ENCODE results near the gene RFNG. TPM values are rescaled to one million over a fixed set of nuclear protein-coding genes. Genes with fewer than 3 reads are reported as not detected.

RFNG gene
- total and polyA plus RNA-seq, 2 of the 13 experiments (the other 11 are each of a cell fraction or from before 2014, with no cell fraction given): 61.4 to 64.0 TPM

GRCh38 chr17:82039695-82040299, 11.8 kb downstream of the RFNG start (continued):
- peak; percentile 75 for TF ChIP-seq ZNF121 (CRISPR knock-in tag; IDR thresholded peaks at IDR 0.05)
- TF ChIP-seq ATF4 (CRISPR knock-in tag; IDR thresholded peaks at IDR 0.05): no peak
- no peak for TF ChIP-seq ZMYM4 (CRISPR knock-in tag; IDR thresholded peaks at IDR 0.05)
- no peak for TF ChIP-seq FIP1L1 (IDR thresholded peaks at IDR 0.05; ENCODE audit: borderline replicate concordance, insufficient read depth, low read depth, low read length)
- peak; percentile 90 for TF ChIP-seq ZNF687 (CRISPR knock-in tag; IDR thresholded peaks at IDR 0.05)
- TF ChIP-seq, protein P1, sequence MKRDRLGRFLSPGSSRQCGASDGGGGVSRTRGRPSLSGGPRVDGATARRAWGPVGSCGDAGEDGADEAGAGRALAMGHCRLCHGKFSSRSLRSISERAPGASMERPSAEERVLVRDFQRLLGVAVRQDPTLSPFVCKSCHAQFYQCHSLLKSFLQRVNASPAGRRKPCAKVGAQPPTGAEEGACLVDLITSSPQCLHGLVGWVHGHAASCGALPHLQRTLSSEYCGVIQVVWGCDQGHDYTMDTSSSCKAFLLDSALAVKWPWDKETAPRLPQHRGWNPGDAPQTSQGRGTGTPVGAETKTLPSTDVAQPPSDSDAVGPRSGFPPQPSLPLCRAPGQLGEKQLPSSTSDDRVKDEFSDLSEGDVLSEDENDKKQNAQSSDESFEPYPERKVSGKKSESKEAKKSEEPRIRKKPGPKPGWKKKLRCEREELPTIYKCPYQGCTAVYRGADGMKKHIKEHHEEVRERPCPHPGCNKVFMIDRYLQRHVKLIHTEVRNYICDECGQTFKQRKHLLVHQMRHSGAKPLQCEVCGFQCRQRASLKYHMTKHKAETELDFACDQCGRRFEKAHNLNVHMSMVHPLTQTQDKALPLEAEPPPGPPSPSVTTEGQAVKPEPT (CRISPR knock-in tag; IDR thresholded peaks at IDR 0.05; ENCODE audit: low read depth): no peak
- no peak for TF ChIP-seq NONO (IDR thresholded peaks at IDR 0.05)
- no peak for TF ChIP-seq NONO (CRISPR knock-in tag; conservative IDR thresholded peaks at IDR 0.05)
- TF ChIP-seq FOXA3 (CRISPR knock-in tag; IDR thresholded peaks at IDR 0.05): peak; percentile 13; the same call in 1 of the 2 replicates
- no peak for TF ChIP-seq PRMT3 (CRISPR knock-in tag; IDR thresholded peaks at IDR 0.05; ENCODE audit: borderline replicate concordance, low read depth)
- TF ChIP-seq RXRA (CRISPR knock-in tag; IDR thresholded peaks at IDR 0.05): peak; percentile 62
- 0 out of 4 replicates have a peak, but pooled peaks of 1 of the 2 experiments have one; percentile 37 for TF ChIP-seq HMGXB4 (CRISPR knock-in tag; IDR thresholded peaks at IDR 0.05; ENCODE audit: borderline replicate concordance in 1 of 2, low read depth in 1 of 2)
- TF ChIP-seq ZBTB7B (CRISPR knock-in tag; IDR thresholded peaks at IDR 0.05): peak; percentile 80
